Lower lobe of right lung (tissue), 2 donors: Measurements from ENCODE around the gene CSGALNACT2. TPM values are rescaled to one million over a fixed set of nuclear protein-coding genes. Genes with fewer than 3 reads are reported as not detected.

Experiments used
- ATAC-seq, 2 donors: fragments of 200-7000 bp; cut with Tn5 transposase; one replicate each; pipeline ENCODE4 v1.9.1; 2020 to 2022; ENCODE audit warnings: mild to moderate bottlenecking in 2 of 2, moderate library complexity in 2 of 2
- DNase-seq: peaks from one replicate; pipeline ENCODE4 v3.0.0-alpha.2; 2020
- H3K27ac ChIP-seq: fragments of 200-600 bp; one replicate; pipeline ENCODE4 v1.8.0; 2022
- H3K27me3 ChIP-seq: fragments of 200-600 bp; one replicate; pipeline ENCODE4 v1.8.0; 2022; ENCODE audit warnings: low read depth
- H3K36me3 ChIP-seq: fragments of 200-600 bp; one replicate; pipeline ENCODE4 v1.8.0; 2022; ENCODE audit warnings: mild to moderate bottlenecking
- H3K4me1 ChIP-seq: fragments of 200-600 bp; one replicate; pipeline ENCODE4 v1.8.0; 2022
- H3K4me3 ChIP-seq: fragments of 200-600 bp; one replicate; pipeline ENCODE4 v1.8.0; 2022; ENCODE audit warnings: mild to moderate bottlenecking
- H3K9me3 ChIP-seq: fragments of 200-600 bp; one replicate; pipeline ENCODE4 v1.8.0; 2022
- CTCF ChIP-seq: fragments of 200-600 bp; IDR thresholded peaks from one replicate; pipeline ENCODE4 v1.8.0; 2022; ENCODE audit warnings: antibody characterized with exemption, mild to moderate bottlenecking
- intact Hi-C: fragments of 100-400 bp; cut with DNase I; formaldehyde crosslinking; loops from one replicate; pipeline ENCODE4 v1.11.0; 2022
- total RNA-seq: library from RNA; stranded (reverse); fragmentation: NEBNext Ultra II Directional; extraction: Animal tissue kit (Norgen Biotek cat#: 25700); gene quantifications from one replicate; pipeline ENCODE4 v1.2.1, GENCODE V29; 2021
- donor health status: DM: no; HTN: yes; CAD: no; lungs with severe emphysema.

Gene CSGALNACT2
- total RNA-seq, 1 donor from 2014 or later: 36.4 TPM

DNA sequence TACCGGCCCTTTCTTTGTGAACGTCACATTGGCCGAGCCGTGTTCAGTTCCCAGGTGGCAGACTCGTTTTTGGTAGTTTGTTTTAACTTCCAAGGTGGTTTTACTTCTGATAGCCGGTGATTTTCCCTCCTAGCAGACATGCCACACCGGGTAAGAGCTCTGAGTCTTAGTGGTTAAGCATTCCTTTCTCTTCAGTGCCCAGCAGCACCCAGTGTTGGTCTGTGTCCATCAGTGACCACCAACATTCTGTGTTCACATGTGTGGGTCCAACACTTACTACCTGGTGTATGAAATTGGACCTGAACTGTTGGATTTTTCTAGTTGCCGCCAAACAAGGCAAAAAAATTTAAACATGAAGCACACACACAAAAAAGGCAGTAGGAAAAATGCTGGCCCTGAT, 9.9 kb upstream of the CSGALNACT2 start:
- Histone ChIP-seq H3K36me3 (no peaks in the 10 kb centered on the region), H3K4me3 (no peak overlapping the region), H3K27me3 (no peaks in the 10 kb centered on the region), H3K4me1 (peaks cover 12% of the 10 kb centered on the region), H3K9me3 (no peaks in the 10 kb centered on the region), H3K27ac (no peak overlapping the region)
- ATAC-seq: no peak
- no peak for DNase-seq
- intact Hi-C loops: no loop called here
- TF ChIP-seq CTCF: no peak

GRCh38 chr10:43128958-43129706, 9.1 kb upstream of the CSGALNACT2 start:
- Histone ChIP-seq H3K9me3 (no peaks in the 10 kb centered on the region), H3K36me3 (no peaks in the 10 kb centered on the region), H3K27me3 (no peaks in the 10 kb centered on the region), H3K27ac (peak overlapping the region; percentile 62), H3K4me1 (peaks cover 12% of the 10 kb centered on the region), H3K4me3 (no peak overlapping the region)
- TF ChIP-seq CTCF: no peak
- intact Hi-C loops: no loop called here
- ATAC-seq (peak; percentile 68 to 79), DNase-seq (no peak)

DNA sequence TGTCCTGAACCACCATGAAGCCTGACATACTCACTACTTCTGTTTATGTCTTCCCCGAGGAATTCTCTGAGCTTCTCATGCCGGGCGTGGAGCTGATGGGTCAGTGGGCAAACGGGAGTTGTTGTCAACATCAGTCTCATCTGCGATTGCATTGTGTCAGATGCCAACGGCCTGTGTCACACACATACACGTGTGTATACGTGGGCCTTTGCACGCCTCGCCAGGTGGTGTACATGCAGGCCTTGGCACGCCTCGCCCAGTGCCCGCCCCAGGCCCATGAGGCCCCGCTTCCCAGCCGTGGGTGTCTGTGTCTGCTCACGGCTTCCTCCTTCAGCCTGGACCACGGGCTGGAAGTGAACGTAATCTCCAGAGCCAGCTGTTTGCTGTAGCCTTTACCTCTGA, 7.5 kb upstream of the CSGALNACT2 start:
- TF ChIP-seq CTCF: no peak
- H3K4me3 ChIP-seq: no peak overlapping the region
- H3K27me3 ChIP-seq: no peaks in the 10 kb centered on the region
- ATAC-seq (no peak), DNase-seq (no peak)
- H3K36me3 ChIP-seq: no peaks in the 10 kb centered on the region
- peaks cover 12% of the 10 kb centered on the region for H3K4me1 ChIP-seq
- intact Hi-C loops: no loop called here
- no peaks in the 10 kb centered on the region for H3K9me3 ChIP-seq
- H3K27ac ChIP-seq: no peak overlapping the region

- Histone ChIP-seq H3K27me3 (no peaks in the 10 kb centered on the region), H3K4me3 (no peak overlapping the region), H3K36me3 (no peaks in the 10 kb centered on the region), H3K27ac (no peak overlapping the region), H3K9me3 (no peaks in the 10 kb centered on the region), H3K4me1 (peaks cover 12% of the 10 kb centered on the region)
- TF ChIP-seq CTCF: no peak
- intact Hi-C loops: no loop called here
- DNase-seq (no peak), ATAC-seq (no peak)
Measured at GRCh38 chr10:43131256-43131655, 7.0 kb upstream of the CSGALNACT2 start.

- Histone ChIP-seq H3K4me3 (no peak overlapping the region), H3K4me1 (peaks cover 17% of the 10 kb centered on the region), H3K36me3 (no peaks in the 10 kb centered on the region), H3K27ac (no peak overlapping the region), H3K27me3 (no peaks in the 10 kb centered on the region), H3K9me3 (no peaks in the 10 kb centered on the region)
- ATAC-seq (no peak), DNase-seq (no peak)
- intact Hi-C loops: no loop called here
- no peak for TF ChIP-seq CTCF
Measured at GRCh38 chr10:43131906-43132305, 6.3 kb upstream of the CSGALNACT2 start.
